Measurements from ENCODE around the gene KCTD16. TPM values are rescaled to one million over a fixed set of nuclear protein-coding genes. Genes with fewer than 3 reads are reported as not detected.

Gene KCTD16
- total RNA-seq, 2 experiments from 2014 or later: 0.04 TPM

DNA sequence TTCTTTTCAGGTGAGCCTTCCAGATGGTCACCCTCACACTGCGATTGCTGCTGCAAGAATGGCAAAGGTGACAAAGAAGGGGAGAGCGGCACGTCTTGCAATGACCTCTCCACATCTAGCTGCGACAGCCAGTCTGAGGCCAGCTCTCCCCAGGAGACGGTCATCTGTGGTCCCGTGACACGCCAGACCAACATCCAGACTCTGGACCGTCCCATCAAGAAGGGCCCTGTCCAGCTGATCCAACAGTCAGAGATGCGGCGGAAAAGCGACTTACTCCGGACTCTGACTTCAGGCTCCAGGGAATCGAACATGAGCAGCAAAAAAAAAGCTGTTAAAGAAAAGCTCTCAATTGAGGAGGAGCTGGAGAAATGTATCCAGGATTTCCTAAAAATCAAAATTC, 303.0 kb downstream of the KCTD16 start:
- CTCF ChIA-PET: interaction anchor here (0.9 kb wide), 1 partner anchor 11 kb away, joined by 3 read pairs; no protein-coding TSS in a partner anchor
- POLR2A ChIA-PET: no interaction called here

DNA sequence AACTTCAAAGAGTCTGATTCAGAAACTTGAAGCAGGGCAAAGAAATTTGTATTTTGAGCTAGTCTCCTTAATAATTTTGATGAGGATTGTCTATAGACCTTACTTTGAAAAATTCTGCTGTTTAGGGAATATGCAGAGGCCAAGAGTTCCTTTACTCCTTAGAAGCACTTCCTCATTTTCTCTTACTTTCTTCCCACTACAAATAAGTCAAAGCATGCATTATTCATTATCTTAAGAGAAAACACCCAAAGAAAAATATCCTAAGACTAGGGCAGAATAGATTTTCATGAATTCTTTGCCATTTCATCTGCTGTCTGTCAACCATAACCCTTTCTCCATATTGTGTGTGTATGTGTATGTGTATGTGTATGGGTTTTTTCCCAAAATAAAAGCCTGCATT, 307.9 kb downstream of the KCTD16 start:
- POLR2A ChIA-PET: no interaction called here
- CTCF ChIA-PET: no interaction called here

DNA sequence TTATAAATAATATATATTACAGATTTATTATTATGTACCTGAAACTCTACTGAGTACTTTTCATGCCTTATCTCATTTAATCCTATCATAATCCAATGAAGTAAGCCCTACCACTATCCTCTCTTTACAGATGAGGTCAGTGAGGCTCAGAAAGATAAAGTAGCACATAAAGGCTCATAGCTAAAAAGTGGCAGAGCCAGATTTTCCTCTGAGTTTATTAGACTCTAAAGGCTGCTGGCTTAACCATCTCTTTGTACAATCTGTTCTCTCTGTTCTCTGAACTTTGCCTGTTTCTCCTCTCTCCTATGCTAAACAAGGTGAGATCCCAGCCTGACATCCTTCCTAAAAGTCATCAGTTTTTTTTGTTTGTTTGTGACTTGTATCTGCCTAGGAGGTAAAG, 311.2 kb downstream of the KCTD16 start:
- POLR2A ChIA-PET: no interaction called here
- CTCF ChIA-PET: no interaction called here

DNA sequence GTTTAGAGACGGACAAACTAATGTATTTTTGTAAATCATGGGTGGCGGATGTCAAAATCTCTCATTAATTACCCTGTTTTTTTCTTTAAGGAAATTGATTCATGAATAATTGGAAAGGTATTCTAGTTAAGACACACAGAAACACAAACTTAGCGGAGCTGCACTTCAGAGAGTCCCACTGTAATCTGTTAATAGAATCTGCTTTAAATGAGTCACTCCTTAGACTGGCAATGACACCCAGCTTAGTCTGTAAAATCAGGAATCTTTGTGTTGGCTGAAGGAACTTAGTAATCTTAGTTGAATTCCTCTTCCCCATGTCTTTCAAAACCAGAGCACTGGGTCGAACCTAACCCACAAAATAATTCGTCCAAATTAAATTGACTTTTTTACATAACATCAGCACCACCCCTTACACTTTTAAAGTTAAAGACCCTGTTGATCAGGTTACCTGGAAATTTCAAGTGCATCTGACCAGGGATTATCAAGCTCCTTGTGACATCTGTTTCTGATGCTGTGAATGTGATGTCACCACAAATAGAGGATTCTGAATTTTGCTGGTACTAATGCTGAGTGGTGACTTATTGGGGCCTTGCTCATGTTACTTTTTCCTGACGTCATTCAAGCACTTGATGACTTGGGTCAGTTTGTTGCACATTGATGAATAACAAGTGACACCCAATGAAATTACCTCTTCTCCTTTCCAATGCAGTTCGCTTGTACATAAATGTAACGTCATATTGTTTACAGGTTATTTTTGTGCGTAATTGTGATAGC, 313.6 kb downstream of the KCTD16 start:
- POLR2A ChIA-PET: no interaction called here
- CTCF ChIA-PET: interaction anchor here (1.1 kb wide), 1 partner anchor 11 kb away, joined by 3 read pairs; no protein-coding TSS in a partner anchor

DNA sequence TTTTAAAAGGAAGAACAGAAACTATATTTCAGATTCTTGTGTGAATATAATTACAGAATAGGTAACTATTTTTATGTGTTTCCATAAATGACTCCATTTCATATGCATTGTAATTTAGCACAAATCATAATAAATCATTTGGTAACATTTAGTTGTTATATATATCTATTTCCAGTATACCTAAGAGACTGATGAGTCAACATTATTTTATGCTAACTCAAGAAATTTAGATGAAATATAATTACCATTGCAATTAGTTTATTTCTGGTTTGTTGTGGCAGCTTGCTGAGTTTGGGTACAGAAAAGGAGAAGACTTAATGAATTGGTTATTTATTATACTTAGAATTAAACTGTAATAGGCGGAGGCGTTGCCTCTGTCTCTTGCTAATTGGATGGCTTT, 314.9 kb downstream of the KCTD16 start:
- CTCF ChIA-PET: no interaction called here
- POLR2A ChIA-PET: no interaction called here

DNA sequence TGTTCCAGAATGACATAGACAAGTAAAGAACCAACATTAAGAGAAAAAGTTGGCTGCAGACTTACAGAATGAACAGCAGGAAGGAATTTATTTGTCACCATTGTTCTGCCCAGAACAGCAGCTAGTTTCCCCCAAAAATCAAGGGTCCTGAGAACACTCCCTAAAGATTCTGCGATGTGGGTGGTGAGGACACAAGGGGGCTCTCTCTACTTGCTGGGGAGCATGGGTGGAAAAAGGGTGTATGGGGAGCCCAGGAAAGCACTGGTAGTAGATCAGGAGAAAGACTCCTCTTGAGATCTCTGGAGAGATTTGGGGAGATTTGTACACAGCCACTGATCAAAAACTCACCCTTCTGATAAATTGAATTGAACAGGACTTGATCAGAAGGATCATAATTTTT, 316.5 kb downstream of the KCTD16 start:
- CTCF ChIA-PET: no interaction called here
- POLR2A ChIA-PET: no interaction called here

DNA sequence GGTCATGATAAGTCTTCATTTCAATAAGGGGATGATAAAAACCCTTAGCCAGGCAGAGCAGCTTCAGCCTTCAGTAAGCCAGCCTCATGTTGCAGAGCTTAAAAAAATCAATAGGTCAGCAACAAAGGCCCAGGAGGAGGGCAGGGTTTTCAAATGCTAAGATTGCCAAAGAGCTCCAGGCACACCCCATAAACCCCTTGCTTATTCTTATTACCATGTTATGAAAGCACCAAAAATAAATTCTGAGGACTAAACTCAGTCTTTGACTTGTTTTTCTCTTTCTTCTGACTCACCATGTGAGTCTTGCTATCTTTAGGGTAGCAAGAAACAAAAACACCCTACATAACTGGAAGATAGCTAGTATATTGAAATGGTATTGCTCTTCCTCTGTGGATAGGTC, 317.1 kb downstream of the KCTD16 start:
- ChIA-PET POLR2A (no interaction called here), CTCF (no interaction called here)

DNA sequence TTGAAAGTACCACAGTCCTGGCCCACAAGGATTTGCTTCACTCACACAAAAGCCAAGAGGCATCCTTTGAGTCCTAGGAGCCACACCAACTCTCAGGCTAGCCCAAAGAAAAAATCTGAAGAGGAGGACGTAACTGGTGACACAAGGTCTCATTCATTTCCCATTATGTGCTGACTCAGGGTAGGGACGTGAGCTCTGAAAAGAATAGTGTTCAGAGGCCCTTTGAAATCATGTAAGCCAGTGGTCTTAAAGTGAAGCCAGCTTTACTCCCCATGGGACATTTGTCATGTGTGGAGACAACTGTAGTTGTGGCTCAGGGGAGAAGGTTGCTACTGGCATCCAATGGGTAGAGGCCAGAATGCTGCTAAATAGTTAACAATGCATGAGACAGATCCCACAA, 332.4 kb downstream of the KCTD16 start:
- POLR2A ChIA-PET: no interaction called here
- CTCF ChIA-PET: no interaction called here

DNA sequence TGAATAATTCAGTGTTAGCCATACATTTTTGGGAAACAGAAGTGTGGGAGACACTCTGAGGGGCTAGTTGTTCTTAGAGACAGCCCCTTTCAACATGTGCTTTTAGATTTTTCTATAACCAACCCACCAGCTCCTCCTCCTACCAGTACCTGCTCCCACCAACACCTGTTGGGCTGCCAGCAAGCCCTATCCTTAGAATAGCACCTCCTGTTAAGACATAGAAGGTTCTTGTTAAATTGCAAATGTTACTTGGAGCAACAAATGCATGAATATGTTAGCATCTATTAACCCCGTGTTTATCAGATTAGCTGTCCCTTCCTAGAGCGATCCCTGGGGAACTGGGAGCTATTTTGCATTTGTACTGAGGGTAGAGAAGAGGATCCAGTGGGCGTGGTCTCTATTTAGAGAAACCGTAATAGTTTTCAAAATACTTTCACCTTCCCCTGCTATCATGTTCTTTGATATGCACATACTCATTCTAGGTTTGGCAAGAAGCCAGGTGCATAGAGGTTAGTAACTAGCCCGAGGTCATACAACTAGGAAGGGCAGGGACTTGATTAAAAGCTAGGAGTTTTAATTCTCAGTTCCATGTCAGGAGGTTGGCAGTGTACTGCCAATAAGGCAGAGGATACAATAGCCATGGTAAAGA, 334.4 kb downstream of the KCTD16 start:
- CTCF ChIA-PET: no interaction called here

DNA sequence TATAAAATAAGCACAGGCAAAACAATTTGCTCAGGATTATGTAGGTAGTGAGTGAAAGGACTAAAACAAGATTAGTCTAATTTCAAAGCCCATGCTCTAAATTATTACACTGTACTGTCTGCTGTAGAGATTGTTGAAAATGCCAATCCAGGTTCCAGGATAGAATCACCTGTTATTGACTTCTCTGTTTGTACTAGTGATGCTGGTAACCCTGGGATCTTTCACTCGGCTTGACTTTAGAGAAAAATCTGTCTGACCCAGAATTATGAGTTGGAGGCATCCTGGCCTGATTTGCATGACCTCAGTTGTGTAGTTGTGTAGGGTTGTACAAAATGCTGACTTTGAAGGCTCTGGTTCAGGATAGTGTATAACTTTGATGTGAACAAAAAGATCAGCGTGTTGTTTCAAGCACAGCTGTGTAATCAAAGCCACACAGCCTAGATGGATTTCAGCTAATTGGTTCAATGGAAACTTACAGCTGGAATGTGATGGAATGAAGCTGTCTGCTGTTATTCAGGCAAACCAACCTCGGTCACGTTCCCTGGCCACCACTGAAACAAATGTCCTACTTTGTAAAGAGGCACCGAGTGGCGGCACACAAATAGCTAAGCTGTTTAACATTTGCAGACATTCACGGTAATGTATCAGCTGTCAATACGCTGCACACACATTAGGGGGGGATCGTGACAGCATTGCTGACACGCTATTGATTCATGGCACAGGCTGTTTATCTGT, 340.3 kb downstream of the KCTD16 start:
- POLR2A ChIA-PET: no interaction called here
- CTCF ChIA-PET: no interaction called here

More for the DNA sequence above, 334.4 kb downstream of the KCTD16 start:
- POLR2A ChIA-PET: no interaction called here

DNA sequence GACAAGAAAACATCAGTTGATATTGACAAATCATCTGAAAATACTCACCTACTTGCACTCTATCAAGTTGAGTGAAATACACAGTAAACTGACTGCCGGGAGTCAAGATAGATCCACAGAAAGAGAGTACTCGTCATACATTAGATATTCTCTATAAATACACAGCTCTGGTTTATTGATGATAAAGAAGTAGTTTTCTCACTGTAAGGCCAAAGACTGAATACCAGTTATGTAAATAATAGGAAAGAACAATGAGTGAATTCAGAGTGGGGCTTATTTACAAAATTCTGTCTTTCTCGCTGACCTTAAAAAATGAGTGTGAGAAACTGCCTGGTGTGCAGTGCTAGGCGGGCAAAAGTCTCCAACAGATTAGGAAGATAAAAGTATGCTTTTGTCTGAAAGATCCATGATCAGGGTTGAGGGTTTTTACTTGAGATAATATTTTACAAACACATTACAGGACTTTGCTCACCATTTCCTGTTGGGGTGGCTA, 341.0 kb downstream of the KCTD16 start:
- CTCF ChIA-PET: no interaction called here
- POLR2A ChIA-PET: no interaction called here

DNA sequence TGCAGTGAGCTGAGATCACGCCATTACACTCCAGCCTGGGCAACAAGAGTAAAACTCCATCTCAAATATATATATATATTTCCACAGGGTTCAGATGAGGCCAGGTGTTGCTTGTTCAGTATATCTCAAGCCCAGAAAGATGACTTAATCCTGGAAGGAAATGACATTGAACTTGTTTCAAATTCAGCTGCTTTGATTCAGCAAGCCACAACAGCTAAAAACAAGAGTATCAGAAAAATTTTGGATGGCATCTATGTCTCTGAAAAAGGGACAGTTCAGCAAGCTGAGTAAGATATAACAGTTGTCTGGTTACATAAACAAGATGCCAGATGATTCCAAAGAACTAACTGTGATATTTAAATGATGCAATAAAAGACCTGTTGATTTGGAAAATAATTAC, 352.0 kb downstream of the KCTD16 start:
- ChIA-PET CTCF (no interaction called here), POLR2A (no interaction called here)

DNA sequence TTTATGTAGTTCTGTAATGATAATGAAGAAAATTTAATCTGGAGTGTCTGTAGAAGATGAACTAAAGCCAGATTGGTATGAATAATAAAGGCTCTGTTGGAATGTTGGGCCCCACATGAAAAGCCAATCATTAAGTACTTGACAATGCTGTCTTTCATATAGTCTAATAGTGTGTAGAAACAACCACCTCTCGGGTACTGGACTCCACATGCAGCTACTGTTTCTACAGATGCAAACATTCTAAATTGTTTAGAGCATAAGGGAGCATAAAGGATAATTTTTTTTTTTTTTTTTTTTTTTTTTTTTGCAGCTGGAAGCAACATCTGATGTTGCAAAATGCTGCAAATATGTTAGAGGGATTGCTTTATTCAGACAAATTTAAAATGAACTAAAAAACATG, 354.3 kb downstream of the KCTD16 start:
- POLR2A ChIA-PET: no interaction called here
- CTCF ChIA-PET: no interaction called here

DNA sequence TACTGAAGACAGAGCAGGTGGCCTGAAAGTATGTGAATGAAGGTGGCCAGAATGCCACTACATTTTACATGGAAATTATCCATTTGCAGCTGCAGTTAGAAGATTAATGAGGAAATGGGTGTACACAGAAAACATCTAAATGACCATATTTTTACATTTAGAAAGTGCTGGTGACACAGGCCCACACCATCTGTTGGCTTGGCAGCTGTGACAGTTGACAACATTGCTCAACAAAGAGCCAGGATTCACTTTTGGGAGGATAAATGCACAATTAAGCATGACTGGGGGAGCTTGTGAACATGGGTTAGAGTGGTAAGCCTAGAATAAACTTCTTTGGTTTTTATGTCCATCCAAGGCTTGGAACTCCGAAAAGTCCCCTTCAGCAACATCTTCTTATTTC, 360.5 kb downstream of the KCTD16 start:
- CTCF ChIA-PET: no interaction called here
- POLR2A ChIA-PET: no interaction called here

Other genes starting within 250 kb of the KCTD16 start
- 10 to 100 TPM; 39.5 to 41.2 TPM for gene YIPF5, start 214 bp upstream of the KCTD16 start, total RNA-seq